RWPE1 (cell line): ENCODE results near the gene TMEM176A.
A peak's percentile ranks its signal among the peaks of the same experiment; 100 is the strongest.

Experiments used
- CTCF ChIA-PET: fragments of 350-600 bp; sonication (Branson Sonifier 250); formaldehyde crosslinking; extraction: SDS; loops from one replicate; lab custom pipeline; 2021; lab: Yijun Ruan, JAX
- POLR2A ChIA-PET: fragments of 400-600 bp; formaldehyde crosslinking; extraction: SDS; loops from one replicate; lab custom pipeline; 2020; ENCODE audit warnings: antibody characterized with exemption; ENCODE audit not compliant: low non-redundant PET; lab: Yijun Ruan, JAX
- DNase-seq: peaks from one replicate; pipeline ENCODE4 v3.0.0; 2012; ENCODE audit warnings: low spot score
- H3K27ac ChIP-seq: fragments of 450-650 bp; 2 replicates; pipeline ENCODE4 v1.5.1; 2017
- CTCF ChIP-seq: fragments of 450-650 bp; conservative IDR thresholded peaks from 2 replicates; pipeline ENCODE4 v1.5.1; 2017; ENCODE audit warnings: low read depth, mild to moderate bottlenecking

TMEM176A gene

GRCh38 chr7:150778738-150779301 lies 21.7 kb upstream of the TMEM176A start:
- POLR2A ChIA-PET: no interaction called here
- CTCF ChIA-PET: interaction anchor here (1.0 to 1.6 kb wide), 3 partner anchors 14 to 239 kb away, joined by 4 to 7 read pairs (median 4); no protein-coding TSS in a partner anchor
- peak; percentile 63 for DNase-seq
- peak; percentile 94 for TF ChIP-seq CTCF
- H3K27ac ChIP-seq: no peak overlapping the region

- CTCF ChIA-PET: no interaction called here
- TF ChIP-seq CTCF: no peak
- POLR2A ChIA-PET: no interaction called here
- no peak for DNase-seq
- no peak overlapping the region for H3K27ac ChIP-seq
Measured at GRCh38 chr7:150780292-150780691, 20.3 kb upstream of the TMEM176A start.

GRCh38 chr7:150781103-150781502 lies 19.5 kb upstream of the TMEM176A start:
- CTCF ChIA-PET: no interaction called here
- no peak for DNase-seq
- TF ChIP-seq CTCF: no peak
- no peak overlapping the region for H3K27ac ChIP-seq
- POLR2A ChIA-PET: no interaction called here

- CTCF ChIA-PET: no interaction called here
- DNase-seq: no peak
- no peak overlapping the region for H3K27ac ChIP-seq
- POLR2A ChIA-PET: no interaction called here
- TF ChIP-seq CTCF: no peak
Measured at GRCh38 chr7:150781961-150782360, 18.6 kb upstream of the TMEM176A start.

GRCh38 chr7:150784120-150784736 lies 16.3 kb upstream of the TMEM176A start:
- no peak overlapping the region for H3K27ac ChIP-seq
- ChIA-PET POLR2A (no interaction called here), CTCF (interaction anchor here (0.7 kb wide), 1 partner anchor 13 kb away, joined by 5 read pairs; no protein-coding TSS in a partner anchor)
- DNase-seq: no peak
- no peak for TF ChIP-seq CTCF

- no peak for TF ChIP-seq CTCF
- CTCF ChIA-PET: no interaction called here
- H3K27ac ChIP-seq: no peak overlapping the region
Measured at GRCh38 chr7:150784954-150785353, 15.6 kb upstream of the TMEM176A start.

More at GRCh38 chr7:150784954-150785353, 15.6 kb upstream of the TMEM176A start:
- POLR2A ChIA-PET: no interaction called here
- no peak for DNase-seq
